Brain pericyte (primary cell): ENCODE measurements around the gene IL22RA2.
"Not testable (repeated sequence)": the region's sequence is repeated elsewhere in the genome, so short reads cannot be mapped to it uniquely, and the experiment has no call there.

ENCODE experiments used
- DNase-seq: peaks from one replicate; pipeline ENCODE4 v3.0.0-alpha.2; 2012; ENCODE audit warnings: low read depth, low spot score

The IL22RA2 gene, protein sequence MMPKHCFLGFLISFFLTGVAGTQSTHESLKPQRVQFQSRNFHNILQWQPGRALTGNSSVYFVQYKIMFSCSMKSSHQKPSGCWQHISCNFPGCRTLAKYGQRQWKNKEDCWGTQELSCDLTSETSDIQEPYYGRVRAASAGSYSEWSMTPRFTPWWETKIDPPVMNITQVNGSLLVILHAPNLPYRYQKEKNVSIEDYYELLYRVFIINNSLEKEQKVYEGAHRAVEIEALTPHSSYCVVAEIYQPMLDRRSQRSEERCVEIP

DNA sequence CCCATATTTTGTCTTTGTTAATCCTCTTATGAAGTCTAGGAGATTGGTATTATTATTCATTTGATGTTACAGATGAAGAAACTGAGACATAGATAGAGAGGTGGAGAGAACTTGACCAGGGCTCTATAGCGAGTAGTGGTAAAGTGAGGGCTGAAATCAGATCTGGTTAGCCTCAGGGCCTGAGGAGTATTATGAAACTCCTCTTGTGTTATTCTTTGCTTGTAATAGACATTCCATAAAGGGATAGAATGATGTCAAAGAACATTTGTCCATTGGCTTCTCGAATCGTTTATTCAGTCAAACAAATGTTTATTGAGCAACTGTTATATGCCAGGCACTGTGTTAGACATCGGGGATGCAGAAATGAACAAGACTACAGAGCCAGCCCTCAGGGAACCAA is at the start of gene IL22RA2:
TSS of gene IL22RA2 (minus strand) at position 144 of the 400 bp plus-strand sequence. CDS start 11,895 bp downstream, outside the sequence.
- no peak for DNase-seq

DNA sequence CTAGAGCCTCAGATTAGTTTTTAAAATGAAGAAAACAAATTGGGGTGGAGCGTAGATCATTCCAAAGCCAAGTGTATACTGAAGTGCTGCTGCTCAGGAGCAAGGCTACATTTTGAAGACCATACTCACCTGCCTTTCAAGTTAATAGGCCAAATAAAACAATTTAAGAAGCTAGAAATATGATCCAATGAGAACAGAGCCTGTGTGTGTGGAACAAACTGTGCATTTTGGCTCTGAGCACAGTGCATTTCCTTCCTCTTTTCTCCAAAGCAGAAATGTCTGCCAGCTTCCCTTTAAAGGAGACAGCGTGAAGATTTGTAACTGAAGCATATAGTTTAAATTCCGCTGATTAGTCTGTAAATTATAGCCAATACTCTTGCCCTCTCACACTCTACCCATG is 48.9 kb upstream of the IL22RA2 start:
- DNase-seq = no peak

DNA sequence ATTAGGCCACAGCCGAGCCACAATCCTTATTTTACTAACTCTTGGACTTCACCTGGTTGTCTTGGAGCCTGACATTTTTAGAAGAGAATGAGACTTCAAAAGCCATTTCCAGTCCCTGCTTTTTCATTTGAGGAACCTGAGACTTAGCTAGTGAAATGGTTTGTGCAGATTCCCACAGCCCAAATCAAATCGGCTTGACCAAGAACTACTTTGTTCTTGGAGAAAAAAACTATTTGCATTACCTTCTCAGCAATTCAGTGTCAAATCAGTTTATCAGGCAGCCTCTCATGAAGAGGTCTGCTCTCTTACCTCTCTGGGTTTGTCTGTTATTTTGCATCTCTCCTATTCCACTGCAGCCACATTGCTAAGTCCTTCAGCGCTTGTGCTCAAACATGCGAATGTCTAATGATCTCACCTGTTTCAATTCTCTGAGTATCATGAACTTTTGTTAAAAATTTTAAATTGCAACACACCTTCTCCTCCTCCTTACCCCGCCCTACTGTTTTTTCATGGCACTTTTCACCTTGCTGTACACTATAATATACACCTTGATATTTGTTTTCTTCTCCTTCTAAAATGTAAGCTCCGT is 46.3 kb upstream of the IL22RA2 start:
- no peak for DNase-seq

DNA sequence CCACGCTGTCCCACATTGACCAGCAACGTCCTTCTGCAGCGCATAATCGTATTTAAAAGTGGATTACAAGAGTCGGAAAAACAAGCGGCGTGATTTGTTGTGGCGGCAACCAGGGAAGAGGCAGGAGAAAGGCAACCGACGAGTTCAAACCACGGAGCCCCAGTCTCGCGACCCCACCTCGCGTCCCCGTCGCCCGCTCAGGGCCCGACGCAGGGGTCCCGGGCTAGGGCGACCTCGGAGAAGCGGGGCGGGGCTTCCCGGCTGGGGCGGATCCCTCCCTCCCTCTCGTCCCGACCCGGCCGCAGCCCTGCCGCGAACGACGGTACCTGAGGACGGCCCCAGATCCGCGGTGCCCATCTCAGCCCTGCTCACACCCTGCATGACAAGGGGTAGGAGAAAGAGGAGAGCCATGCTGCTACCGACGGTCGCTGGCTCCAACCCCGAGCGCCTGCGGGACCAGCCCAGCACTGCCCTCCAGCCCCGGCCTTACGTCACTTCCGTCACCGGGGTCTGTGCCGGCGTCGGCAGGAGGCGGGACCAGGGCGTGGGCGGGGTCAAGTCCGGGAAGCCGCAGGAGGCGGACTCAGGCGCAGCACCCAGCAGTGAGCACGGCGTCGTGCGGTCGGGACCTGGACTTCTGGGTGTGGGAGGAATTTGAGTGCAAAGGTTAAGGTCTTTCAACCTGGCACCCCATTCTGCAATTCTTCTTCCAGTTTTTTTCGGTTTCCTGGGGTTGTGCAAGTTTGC is 45.6 kb upstream of the IL22RA2 start, which contains the start of gene IFNGR1:
TSS of gene IFNGR1 (minus strand) at position 469 of the 747 bp plus-strand sequence. CDS start at position 411, 58 bp downstream.
- peak; percentile 69 for DNase-seq

DNA sequence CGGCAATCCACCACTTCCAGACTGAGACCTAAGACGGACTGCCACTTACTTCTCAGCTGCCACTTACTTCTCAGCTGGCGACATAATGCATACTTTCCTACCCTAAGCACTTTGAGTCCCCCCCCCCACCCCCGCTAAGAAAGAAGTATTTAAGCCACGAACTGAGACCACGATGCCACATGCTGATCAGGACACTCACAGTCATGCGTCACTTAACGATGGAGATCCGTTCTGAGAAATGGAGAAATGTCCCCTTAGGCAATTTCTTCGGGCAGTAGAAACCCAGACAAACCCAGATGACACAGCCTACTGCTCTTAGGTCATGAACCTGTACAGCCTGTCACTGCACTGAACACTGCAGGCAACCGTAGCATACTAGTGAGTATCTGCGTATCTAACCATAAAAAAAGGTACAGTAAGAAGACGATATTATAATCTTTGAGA is 45.1 kb upstream of the IL22RA2 start:
- no peak for DNase-seq

DNA sequence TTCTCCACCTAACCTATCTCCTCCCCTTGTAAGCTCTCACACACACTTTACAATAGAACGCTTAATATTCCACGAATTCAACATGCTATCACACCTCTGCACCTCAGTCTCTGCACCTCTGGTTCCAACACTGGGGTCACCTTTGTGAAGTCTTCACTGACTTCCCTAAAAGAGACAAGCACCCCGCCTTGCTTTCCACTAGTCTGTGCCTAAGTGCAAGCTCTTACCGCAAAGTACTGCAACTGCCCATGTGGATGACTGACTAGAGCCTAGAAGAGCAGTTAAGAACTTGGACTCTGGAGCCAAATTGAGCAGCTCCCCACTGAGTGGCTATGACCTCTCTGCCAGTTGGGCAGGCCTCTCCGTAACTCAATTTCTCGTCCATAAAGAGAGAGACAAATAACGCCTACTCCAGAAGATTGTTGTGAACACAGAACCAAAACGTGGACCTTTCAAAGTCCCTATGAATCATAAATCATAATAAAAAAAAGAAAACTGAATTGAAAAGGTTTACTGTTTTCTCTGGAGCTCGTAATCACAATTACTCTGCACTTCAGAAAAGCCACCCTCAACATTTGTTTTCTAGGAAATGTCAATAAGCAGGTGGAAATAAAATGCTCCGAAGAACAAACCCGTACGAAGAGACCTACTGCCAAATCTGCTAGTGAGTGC is 44.5 kb upstream of the IL22RA2 start:
- no peak for DNase-seq

DNA sequence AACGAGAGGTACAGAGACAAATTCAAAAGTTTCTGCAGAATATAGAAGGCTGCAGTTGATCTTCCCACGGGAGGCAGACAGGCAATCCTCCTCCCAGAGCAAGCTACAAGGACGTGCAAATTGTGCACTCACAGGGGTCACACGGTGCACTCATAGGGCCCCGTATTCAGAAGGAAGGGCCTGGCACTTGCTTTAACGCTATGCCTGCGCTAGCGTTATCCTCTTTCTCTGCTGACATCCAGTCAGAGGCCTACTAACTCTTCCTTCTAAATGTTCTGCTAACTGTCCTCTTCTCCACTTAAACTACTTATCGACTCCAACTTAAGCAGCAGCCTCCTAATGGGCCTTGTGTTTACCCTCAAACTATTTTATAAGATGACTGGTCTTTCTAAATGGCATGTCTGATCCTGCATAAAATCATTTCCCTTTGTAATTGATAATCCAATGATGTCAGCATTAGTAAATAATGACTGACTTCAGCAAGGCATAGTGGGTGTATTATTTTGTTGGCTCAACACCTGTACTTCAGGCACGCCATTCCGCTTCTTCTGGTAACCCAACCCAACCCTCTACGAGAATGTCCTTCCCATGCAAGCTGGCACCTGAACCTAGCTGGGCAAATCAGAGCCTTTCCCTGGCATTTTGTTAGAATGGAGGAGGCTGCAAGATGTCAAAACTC is 43.6 kb upstream of the IL22RA2 start:
- no peak for DNase-seq

DNA sequence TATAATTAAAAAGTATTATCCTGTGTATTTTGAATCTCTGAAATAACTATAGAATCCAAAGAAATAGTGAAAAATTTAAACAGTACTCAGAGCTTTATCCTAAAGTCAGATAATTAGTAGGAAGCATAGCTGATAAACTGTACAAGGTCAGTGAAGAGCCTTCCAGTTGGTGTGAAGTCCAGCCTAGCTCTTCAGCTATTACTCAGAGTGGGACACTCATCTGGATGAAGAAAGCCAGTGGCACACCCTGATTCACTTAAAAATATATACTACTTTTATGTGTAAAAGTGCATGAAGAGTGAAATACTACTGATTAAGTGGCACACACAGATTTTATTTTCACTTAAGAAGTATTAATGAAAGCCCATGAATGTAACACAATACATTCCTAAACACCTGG is 42.7 kb upstream of the IL22RA2 start:
- DNase-seq = no peak

DNA sequence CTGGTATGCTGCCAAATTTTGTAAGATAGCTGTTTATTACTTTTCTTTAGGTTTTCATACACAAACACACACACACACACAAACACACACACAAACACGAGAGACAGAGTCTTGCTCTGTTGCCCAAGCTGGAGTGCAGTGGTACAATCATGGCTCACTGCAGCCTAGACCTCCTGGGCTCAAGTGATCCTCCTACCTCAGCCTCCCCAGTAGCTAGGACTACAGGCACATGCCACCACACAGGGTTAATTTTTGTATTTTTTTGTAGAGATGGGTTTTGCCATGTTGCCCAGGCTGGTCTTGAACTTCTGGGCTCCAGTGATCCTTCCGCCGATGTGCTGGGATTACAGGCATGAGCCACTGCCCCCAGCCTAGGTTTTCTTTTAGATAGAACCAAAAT is 42.2 kb upstream of the IL22RA2 start:
- not testable (repeated sequence) for DNase-seq

DNA sequence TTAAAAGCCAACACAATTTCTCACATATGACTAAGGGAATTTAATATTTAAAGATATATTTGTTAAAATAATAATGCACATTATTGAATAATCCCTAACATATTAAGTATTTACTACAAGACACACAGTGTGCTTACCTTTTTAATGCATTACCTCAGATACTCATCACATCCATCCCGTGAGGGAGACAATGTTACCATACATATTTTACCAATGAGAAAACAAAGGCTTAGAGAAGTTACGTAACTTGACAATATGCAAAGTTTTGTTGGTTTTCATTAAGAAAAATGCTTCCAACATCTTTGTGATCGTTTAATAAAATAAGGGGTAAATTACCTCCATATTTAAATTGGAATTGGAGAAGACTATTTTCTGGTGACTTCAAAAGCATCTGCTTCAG is 41.5 kb upstream of the IL22RA2 start:
- no peak for DNase-seq

DNA sequence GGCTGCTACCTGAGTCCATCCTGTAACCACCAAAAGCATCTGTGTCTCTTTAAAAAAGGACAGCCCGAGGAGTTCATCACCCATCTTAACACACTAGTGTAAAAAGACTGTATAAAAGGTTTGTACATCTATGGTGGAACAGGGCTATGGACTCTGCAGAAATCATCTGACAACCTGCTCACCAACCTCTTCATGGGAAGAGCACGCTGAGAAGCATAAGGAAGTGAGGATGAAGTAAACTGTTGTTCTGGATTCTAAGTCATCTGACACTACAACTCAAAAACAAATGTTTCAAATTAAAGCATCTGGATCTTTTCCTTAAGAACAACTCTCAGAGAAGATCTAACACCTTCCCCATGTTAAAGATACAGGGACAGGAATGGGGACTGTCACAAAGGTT is 40.4 kb upstream of the IL22RA2 start:
- no peak for DNase-seq

DNA sequence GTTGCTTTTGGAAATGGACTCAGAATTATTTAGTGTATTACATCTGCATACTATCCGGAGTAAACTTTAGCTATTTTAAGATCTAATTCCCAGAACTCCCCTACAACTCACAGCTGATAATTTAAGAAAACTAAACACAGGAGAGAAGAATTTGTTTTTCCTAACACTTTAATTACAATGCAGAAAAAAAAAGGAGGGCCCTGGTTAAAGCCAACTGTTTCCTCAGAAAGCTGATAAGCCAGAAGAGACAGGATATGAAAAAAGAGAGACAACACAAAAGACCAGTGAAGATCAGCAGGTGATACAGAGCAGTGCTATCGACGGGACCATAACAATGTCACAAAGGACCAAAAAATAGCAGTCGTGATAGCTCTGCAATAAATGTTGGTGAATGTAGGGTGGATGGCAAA is 39.9 kb upstream of the IL22RA2 start:
- no peak for DNase-seq

DNA sequence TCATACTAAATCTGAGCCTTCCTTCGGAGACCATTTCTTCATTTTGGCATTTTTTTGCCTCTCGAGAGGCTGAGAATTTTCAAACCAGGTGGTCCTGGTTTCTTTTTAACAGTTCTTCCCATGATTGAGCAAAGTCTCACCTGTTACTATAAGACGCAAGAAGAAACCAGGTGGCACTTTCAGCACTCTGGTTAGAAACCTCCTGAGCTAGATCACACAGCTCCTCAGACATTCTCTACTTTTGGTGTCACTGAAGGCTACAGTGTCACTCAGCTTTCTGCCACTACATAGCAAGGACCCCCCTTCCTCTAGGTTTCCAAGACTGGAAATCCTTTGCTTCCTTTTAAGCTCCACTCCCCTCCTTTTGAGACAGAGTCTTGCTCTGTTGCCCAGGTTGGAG is 38.5 kb upstream of the IL22RA2 start:
- DNase-seq = no peak

DNA sequence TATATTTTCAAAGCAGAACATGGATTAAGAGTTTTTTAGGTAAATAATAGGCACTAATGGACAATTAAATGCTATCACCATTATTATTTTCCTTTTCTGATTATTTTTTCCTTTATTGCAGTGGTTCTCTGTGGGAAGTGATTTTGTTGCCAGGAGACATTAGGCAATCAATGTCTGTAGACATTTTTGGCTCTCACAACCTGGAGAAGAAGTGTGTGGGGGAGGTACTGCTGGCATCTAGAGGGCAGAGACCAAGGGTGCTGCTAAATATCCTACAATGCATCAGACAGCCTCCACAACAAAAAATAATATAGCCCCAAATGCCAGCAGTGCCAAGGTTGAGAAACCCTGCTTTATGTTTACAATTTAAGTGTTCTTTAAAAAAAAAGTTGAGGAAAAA is 37.5 kb upstream of the IL22RA2 start:
- no peak for DNase-seq

DNA sequence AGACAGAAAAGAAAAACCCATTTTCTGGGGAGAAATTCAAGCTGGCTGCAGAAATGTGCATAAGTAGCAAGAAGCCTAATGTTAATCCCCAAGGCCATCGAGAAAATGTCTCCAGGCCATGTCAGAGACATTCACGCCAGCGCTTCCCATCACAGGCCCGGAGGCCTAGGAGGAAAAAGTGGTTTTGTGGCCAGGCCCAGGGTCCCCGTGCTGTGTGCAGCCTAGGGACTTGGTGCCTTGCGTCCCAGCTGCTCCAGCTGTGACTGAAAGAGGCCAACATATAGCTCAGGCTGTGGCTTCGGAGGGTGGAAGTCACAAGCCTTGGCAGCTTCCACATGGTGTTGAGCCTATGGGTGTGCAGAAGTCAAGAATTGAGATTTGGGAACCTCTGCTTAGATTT is 34.8 kb upstream of the IL22RA2 start:
- DNase-seq = no peak

DNA sequence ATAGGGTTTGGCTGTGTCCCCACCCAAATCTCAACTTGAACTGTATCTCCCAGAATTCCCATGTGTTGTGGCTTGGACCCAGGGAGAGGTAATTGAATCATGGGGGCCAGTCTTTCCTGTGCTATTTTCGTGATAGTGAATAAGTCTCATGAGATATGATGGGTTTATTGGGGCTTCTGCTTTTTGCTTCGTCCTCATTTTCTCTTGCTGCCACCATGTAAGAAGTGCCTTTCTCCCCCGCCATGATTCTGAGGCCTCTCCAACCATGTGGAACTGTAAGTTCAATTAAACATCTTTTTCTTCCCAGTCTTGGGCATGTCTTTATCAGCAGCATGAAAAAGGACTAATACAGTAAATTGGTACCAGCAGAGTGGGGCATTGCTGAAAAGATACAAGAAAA is 34.0 kb upstream of the IL22RA2 start:
- DNase-seq = not testable (repeated sequence)

DNA sequence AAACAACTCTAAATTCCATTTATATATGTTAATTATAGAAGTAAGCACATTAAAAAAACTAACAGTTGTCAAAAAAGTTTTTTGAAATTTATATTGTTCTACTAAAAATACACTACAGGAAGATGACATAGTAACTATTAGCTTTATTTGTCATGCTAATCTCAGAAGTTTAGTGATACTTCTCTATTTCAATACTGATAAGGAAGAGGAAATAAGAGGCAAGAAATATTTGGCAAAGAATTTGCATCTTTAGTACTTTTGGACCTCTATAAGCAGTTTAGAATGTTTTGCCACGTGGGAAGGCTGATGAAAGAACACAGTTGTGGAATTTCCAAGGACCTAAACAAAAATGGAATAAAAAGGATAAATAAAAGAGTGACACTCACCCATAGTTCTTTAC is 33.1 kb upstream of the IL22RA2 start:
- DNase-seq = no peak

DNA sequence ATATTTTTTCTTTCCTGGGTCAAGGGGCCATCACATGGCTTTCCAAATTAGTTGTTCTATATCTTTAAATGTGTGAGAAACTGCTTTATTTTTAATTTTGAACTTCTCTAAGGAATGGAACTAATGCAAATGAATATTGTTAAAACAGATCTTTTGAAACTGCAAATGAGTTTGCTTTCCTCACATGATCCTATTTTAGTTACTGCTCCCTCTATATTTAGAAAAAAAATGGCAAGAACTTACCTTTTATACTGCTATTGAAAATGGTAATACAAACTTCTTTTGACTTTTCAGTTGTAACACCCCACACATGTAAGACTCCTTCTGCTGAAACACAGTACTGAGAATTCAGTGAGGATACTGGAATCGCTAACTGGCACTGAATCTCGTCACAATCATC is 29.8 kb upstream of the IL22RA2 start:
- DNase-seq = no peak

DNA sequence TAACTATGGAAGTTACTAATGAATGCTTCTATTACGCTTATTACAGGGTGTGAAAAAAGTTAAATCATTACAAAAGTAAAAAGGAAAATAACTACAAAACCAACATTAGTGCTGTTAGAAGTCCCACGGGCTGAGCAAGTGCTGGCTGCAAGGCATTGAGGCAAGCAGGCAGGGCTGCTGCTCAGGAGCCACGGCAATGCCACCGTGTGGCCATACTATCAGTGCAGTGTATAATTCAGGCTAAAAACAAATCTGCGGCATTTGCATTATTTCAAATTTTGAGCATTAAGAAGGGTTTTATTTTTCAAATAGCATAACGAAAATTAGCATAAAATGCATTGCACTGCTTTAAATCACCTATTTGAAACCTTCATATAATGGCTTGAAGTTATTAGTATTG is 28.6 kb upstream of the IL22RA2 start:
- no peak for DNase-seq

DNA sequence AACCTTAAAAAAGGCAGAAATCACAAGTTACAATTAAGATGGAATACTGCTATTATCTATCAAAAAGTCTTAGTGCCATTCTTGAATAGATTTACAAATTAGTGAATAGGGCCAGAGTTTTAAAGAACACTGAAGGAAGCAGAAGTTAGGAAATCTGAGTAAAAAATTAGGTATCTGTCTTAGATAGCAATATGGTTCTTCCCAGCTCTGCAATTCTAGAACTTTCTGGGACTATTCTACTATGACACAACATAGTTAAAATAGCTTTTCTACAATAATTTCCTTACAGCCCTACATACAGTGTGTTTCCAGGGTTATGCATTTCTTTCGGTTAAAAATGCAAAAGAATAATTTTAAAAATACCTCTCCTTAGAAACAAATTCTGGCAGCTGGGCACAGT is 27.6 kb upstream of the IL22RA2 start:
- no peak for DNase-seq

DNA sequence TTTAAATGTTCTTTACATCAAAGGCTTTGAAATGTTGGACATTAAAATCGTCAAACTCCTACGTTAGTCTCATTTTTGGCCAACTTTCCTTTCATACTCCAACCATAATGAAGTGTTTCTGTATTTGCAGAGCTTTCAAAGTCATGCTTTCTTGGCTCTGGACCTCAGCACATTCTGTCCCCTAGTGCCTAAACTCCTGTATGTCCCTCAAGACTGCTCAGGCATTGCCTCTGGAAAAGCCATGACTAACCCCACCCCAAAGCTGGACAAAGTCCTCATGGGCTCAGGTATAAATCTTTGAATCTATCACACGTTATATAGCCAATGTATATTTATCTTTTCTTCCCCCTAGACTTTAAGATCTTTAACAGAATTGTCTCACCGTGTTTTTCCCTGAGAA is 26.8 kb upstream of the IL22RA2 start:
- no peak for DNase-seq
